ENCODE results near the gene PIP5KL1.

Gene PIP5KL1

DNA sequence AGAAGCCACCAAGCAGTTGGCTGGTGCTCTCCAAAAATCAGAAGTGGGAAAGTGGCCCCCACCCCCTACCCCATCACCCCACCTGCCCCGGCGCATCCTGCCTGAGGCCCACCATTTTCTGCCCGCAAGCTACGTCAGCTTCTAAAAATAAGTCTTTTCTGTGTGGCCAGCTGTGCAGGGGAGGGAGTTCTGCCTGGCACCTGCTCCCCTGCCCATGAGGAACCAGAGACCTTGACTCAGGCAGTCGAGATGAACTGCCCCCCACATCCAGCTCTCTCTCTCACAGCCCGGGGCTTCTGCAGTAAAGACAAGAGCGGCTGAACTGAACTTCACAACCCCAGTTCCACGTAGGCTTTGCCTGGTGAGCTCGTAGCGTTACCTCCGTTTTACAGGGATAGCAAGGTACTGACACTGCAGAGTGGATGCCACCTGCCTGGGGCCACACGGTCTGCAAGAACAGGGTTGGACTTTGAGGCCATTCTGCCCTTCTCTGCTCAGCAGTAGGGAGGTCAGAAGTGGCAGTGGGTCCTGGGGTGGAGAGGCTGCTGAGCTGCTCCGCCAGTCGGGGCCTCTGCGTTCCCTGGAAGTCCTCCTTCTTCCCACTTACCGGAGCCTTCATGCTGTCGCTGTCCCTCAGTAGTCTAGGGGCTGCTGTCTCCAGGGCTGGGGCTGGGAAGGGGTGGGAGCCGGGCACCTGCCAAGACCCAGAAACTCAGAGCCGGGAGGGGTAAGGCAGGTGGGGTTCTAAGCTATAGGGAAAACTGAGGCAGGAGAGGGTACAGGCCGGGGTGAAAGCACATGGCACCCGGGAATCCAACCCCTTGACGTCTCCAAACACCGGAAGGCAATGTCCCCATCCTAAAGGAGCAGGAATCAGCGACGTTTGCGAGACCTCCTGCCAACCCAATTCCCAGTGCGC lies 14.5 kb downstream of the PIP5KL1 start:
- DNase-seq (ENCODE audit: low read depth, low spot score): no peak

DNA sequence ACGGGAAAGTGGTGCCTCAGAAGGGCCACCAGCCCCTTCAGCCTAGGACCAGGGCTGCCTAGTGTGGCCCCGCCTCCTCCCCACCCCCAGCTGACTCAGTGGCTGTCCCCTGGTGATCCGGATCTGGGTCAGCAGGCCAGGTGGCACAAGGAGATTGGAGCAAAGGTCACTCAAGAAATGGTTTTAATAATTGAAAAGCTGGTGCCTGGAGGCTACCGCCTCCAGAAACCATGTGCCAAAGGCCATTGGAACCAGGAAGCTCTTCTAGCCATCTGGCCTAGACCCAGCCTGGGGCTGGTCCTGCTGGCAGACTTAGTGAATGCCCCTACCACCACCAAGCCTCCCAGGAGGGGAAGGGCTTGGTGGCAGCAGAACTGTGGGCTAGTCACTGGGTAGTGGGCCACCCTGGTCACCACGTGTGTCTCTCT lies 15.2 kb downstream of the PIP5KL1 start:
- no peak for DNase-seq (ENCODE audit: low read depth, low spot score)

DNA sequence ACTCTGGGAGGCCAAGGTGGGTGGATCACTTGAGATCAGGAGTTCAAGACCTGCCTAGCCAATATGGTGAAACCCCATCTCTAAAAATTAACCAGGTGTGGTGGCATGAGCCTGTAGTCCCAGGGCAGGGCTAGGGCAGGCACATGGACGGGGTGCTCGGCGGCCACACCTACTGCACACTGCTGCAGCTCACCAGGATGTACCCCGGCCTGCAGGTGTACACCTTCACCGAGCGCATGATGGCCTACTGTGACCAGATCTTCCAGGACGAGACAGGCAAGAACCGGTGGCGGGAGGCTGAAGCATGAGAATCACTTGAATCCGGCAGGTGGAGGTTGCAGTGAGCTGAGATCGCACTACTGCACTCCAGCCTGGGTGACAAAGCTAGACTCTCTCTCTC lies 16.9 kb downstream of the PIP5KL1 start:
- DNase-seq (ENCODE audit: low read depth, low spot score): no peak

DNA sequence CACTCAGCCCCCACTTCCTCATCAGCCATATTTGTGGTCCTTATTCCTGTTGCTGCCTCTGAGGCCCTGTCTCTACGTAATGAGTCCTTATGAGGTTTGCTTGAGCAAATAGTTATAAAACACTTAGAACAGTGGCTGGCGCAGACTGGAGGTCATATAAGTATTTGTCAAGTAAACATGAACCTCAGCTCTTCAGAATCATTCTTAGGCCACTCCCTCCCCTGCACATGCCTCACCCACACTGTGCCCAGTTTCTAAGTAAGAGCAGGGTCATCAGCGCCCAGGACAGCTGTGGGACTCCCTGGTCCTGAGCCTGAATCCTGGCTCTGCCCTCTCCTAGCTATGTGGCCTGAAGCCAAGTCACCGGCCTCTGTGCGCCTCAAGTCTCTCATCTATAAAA lies 17.7 kb downstream of the PIP5KL1 start:
- no peak for DNase-seq (ENCODE audit: low read depth, low spot score)

DNA sequence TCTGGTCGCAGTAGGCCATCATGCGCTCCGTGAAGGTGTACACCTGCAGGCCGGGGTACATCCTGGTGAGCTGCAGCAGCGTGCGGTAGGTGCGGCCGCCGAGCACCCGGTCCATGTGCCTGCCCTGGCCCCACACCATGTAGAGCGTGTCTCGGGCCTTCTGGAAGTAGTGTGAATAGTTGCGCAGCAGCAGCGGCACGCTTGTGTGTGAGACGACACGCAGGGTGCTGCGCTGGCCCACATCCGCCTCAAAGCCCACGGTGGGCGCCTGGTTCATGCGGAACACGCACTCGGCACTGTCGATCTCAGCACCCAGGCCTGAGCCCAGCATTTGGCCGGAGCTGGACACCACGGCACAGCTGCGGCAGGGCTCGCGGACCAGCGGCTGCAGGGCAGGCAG lies 18.3 kb downstream of the PIP5KL1 start:
- DNase-seq (ENCODE audit: low read depth, low spot score): no peak

DNA sequence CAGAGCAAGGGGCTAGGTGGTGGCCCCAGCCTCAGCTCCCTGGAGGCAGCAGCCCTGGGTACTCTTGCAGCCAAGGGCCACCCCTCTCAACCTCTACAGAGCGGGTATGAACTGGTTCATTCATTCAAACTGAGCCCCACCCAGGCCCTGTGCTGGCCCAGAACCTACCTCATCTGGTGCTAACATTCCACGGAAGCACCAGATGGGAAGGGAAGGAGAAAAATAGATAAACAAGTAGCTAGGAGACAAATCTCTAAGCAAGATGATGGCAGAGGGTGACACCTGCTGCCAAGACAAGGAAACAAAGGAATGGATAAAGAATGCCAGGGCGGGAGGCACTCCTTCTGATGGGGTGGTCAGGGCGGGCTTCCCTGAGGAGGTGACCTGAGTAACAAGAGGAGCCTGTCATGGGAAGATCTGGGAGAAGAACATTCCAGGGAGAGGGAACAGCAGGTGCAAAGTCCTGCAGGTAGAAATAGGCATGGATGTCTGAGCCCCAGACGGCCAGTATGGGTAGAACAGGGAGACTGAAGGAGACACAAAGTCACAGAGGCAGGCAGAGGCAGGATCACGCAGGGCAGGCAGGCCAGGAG lies 19.9 kb downstream of the PIP5KL1 start:
- peak; percentile 44 for DNase-seq (ENCODE audit: low read depth, low spot score)

DNA sequence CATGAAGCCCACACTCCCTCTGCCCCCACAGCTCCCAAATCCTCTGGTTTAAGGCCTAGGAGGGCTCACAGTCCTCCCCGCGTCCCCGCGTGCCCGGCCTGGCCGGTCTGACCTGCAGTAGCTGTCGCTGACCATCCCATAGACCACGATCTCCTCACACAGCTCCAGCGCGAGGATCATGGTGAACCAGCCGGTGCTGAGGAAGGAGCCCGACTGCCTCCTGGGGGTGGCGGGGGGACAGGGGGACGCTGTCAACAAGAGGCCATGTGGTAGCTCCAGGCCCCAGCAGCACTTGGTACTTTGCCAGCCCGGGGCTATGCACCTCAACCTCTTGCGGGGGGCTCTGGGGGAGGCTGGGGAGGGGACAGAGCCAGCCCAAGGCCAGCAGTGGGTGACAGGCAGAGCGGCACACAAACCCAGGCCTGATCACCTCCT lies 20.7 kb downstream of the PIP5KL1 start:
- DNase-seq (ENCODE audit: low read depth, low spot score): no peak

DNA sequence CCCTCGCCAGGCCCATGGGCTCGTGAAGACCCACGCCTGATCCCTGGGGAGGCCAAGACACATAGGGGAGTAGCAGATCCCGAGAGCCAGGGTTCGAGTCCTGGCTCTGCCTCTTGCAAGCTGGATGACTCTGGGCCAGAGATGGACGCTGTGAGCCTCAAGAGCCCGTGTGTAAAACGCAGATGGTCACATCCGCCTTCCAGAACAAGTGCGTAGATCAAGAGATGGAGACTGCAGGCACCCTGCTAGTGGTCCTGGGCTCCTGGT lies 22.0 kb downstream of the PIP5KL1 start:
- no peak for DNase-seq (ENCODE audit: low read depth, low spot score)

DNA sequence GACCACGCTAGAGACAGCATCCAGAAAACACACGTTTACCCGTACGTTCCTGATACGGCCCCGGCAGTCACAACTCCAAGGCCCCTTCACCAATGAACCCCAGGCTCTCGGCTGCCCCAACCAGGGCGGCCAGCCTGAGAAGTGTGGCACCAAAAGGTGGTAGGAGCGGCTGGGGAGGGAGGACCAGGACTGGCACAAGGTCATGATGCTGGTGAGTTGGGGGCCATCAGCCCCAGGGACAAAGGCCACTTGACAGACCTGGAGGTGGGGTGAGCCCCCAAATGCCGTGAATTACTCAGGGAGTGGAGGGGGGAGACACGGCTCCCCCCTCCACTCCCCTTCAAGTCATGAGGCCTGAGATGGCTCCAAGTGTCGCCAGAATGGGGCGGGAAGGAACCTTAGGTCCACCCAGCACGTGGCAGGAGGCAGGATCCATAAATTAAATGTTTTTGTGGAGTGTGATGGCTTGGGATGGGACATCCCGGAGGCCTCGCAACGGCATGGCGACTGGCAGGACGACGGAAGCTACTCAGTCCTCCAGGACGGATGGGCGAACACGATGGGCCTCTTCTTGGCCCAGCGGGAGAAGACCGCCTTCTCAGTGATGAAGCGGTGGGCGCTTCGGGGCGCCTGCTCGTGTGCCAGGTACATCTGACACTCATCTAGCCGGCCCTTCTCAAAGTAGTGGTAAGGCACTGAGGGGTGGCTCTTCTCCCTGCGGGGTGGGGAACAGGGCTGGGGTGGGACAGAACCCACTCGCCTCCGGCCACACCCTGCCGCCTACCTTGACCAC lies 22.5 kb downstream of the PIP5KL1 start:
- DNase-seq (ENCODE audit: low read depth, low spot score): no peak

DNA sequence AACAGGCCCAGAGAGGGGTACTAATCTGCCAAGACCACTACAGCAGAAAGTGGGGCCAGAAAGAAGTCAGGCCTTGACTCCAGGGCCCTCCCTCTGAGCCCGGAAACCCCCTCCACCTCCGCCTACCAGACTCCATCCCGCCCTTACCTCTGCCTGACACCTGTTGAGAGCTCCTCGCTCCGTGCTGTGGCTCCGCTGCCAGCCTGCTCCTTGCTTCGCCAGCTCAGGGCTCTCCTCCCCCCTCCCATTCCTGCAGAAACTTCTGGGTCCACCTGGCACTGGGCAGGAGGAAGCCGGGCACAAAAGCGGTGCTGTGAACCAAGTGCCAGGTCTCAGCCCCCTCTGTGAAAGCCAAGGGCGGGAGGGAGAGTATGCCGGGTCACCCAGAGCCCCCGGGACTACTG lies 24.8 kb downstream of the PIP5KL1 start:
- no peak for DNase-seq (ENCODE audit: low read depth, low spot score)

DNA sequence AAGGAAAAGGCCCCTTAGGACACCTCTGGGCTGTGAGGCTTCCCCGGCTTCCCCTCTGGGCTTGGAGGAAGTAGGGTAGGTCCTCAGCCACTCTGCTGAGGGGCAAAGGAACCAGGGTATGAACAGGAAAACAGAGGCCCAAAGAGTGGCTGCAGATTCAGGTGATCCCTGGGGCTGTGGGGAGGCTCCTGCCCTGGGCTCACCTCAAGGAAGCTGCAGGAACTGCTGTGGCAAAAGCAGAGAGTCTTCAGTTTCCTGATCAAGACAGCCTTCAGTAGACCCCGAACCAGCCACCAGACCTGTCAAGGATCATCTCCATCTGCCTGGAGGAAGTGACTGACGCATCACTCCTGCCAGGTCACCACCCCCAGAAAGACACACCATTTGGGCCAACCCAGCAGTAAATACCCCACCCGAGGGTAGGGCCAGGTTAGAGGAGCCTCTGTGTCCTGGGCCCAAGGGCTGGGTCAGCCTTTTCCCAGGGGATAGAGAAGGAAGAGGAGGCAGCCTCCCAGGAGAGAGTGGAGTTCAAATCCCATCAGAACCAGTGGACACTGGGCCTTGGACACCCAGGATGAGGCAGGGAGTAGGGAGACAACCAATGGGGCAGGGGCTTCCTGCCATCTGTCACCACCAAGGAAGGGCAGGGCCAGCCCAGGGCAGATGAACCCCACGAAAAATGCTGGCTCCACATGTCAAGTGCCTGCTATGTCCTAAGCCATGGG lies 25.4 kb downstream of the PIP5KL1 start:
- DNase-seq (ENCODE audit: low read depth, low spot score): no peak

DNA sequence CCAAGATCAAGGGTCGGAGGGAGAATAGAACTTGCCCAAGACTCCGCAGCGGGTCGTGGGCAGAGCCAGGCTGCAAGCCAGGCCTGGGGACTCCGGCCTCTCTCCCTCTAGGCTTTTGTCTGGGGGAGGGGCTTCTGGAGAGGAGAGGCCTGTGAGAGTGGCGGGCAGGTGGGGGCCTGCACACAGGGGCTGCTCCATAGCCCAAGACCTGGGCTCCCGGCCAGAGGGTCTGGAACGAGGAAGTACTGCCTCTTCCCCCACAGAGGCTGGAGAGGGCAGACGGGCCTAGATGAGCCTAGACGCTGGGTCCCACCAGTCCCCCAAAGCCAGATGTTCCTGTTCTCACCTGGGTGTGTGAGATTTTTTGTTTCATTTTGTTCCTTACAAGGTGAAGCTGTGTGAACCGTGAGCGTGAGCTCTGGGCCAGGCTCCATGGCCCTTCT lies 26.0 kb downstream of the PIP5KL1 start:
- no peak for DNase-seq (ENCODE audit: low read depth, low spot score)

DNA sequence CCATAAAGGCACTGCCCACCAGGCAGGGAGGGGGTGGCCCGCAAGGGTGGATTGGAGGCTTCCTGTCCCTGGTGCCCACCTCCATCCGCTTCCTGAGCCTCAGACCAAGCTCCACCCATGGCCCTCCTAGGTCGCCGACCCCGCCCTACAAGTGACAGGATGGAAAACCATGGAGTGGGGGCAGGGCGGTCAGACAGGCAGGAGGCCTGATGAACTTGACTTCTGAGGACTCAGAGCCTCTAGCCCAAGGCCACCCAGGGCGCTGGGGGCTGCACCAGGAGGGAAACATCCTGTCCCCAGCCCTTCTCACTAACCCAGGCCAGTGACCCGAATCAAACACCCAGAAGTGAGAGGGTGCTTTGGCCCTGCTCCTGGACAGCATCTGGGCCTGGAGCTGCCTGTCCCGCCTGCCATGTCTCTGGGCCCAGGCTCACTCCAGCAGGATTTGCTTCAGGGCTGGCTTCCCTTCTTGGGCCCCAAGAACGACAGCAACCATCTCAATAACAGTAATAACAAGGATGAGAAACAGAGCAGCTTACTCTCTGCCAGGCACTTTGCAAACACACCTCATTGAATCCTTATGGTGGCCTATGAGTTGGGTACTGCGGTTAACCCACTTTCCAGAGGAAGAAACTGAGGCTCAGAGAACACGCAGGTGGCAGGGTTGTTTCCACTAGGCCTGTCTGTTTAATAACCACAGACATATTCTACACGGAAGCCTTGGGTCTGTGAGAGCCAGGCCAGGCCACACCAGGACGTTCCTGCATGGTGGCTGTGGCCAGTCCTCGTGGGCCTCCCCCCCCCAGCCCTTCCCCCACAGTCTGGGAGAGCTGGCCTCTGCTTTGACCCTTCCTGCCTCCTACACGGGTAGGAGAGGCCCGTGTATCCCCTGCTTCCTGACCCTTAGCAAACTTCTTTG lies 26.8 kb downstream of the PIP5KL1 start:
- no peak for DNase-seq (ENCODE audit: low read depth, low spot score)

DNA sequence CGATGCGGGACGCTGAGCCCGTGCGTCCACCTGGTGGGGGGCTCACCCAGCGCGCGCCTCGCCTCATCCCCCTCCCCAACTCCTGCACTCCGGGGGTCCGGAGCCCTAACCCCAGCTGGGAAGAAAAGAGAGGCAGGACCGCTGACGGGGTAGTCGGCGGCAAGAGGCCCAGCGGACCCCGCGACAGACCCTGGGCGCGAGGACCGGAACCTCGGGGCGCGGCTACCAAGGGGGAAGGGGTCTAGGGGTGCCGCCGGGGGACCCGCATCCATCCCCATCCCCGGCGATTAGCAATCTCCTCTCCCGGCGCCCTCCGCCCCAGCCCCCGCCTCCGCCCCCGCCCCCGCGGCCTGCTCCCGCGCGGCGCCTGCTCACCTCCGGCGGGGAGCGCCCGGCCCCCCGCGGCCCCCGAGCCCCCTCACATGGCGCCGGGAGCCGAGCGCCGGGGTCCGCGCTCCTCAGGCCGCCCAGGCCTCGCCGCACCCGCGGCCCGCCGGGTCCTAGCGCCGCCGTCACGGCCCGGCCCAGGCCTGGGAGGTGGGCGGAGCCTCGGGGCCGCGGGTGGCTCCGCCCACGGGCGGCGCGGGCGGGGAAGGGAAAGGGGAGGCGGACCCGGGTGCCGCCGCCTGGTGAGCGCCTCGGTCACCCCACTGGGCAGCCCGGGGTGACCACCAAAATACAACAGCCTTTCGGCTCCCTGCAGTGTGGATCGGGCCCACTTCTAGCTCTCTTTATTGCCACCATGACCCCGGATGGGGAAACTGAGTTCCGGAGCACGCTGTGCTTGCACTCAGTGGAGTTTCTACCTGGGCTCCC lies 31.2 kb downstream of the PIP5KL1 start, which contains the start of gene ST6GALNAC6:
Gene ST6GALNAC6, minus strand, starts transcription at position 476 of the 816 bp plus-strand sequence. CDS start 1,622 bp downstream, outside the sequence.
- DNase-seq (ENCODE audit: low read depth, low spot score): peak; percentile 92

DNA sequence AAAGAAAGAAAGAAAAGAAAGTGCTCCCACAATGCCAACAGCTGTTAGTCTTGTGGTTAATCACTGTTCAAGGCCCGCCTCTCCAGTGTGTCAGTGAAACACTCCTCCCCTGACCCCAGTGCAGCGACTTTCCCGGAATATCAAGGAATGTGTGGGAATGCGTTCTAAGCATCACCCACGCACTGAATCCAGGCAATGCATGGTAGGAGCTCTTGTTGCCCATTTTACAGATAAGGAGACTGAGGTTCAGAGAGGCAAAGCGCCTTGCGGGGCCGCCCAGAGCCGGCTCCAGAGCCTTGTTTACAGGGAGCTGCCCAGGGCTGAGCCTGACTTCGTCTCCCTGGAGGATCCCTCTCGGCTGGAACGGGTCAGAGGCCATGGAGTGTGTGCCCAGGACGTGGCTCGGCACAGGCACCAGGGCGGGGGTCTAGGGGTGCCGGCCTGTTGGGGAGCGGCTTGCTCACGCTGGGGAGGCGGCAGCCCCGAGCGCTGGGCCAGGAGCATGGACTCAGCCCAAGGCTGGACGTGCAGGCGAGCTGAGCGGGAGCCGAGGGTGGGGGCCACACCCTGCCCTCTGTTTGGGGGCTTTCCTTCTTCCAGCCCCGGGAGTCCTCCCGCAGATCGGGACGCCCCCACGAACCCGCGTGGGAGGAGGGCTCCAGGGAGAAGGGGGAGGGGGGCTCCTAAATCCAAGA lies 32.0 kb downstream of the PIP5KL1 start:
- peak; percentile 75 for DNase-seq (ENCODE audit: low read depth, low spot score)

DNA sequence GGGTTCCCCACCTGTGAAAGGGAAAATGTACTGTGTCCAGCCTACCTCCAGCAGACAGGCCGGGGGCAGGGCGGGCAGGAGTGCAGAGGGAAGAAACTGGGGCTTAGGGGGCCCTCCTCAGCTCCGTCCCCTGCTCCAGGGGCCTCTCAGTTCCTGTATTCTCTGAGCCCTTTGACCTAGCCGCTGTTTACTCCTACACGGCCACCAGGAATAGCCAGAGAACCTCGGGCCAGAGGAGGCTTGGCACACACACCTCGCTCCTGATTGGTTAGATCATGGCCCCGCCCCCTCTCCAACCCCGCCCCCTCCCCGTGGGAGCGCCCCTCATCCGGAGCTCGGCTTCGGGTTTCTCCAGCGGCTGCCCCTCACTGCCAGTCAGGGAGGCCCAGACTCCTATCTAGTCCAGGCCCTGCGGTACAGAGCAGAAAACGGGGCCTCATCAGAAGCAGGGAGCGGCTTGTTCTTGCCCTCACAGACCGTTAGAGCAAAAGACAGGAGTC lies 33.3 kb downstream of the PIP5KL1 start:
- peak; percentile 74 for DNase-seq (ENCODE audit: low read depth, low spot score)

DNA sequence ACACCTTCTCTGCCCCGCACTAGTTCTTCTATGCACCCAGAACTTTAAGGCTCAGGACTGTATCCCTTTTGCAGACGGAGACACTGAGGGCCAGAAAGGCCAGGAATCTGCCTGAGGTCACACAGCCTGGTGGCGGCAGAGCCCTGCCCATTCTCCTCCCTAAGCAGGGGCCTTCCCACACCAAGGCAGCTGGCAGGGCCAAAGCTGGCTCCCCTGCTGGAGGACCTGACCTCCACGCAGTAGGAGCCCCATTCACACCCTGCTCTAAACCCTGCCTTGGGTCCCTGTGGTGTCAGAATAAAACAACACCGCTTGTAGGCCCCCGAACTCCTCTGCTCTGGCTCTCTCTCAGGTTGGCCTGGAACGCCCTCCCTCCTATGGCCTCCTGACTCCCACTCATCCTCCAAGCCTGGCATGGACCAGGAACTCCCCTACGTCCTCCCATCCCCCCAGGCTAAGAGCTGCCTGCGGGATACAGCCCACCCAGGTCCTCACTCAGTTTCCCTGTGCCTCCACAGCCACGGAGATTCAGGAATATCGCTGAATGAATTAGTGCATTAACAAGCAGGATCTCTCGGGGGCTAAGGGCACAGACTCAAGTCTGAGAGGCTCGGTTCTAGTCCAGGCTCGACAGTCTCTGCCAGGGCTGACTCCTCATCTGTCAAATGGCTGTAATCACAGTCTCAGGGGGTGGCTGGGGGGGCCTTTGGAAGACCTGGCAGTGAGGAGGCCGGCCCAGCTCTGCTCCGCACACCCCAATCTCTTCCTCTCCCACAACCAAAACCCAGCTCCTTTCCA lies 34.0 kb downstream of the PIP5KL1 start:
- DNase-seq (ENCODE audit: low read depth, low spot score): no peak

DNA sequence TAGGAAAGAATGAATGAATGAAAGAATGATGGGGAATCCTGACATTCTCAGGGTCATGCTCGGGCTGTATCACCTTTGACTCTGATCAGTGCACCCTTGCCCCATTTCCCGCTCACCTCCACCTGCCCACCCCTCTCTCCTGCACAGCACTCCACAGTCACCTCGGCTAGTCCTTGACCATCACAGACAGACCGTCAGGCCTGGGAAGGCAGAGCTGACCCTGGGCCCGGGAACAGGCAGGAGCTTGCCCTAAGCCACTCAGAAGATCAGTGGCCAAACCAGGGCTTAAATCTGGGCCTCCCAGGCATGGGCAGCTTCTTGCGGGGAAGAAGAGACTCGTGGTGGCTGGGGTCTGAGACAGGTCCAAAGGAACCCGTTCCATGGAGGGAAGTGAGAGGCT lies 34.8 kb downstream of the PIP5KL1 start:
- DNase-seq (ENCODE audit: low read depth, low spot score): no peak

Data from astrocyte of the hippocampus (primary cell).